Right atrium auricular region (tissue), 2 donors: Measurements from ENCODE around the gene MRPL19. TPM values are rescaled to one million over a fixed set of nuclear protein-coding genes. Genes with fewer than 3 reads are reported as not detected.

ENCODE experiments used
- DNase-seq: peaks from one replicate; pipeline ENCODE4 v3.0.0-alpha.2; 2019; ENCODE audit warnings: low spot score
- H3K27ac ChIP-seq, 2 donors: fragments of 200-600 bp; sonication (generic); 1 replicate in 1 of 2; 2 replicates in 1 of 2; pipeline ENCODE4 v1.5.1; 2016 to 2019
- H3K27me3 ChIP-seq, 2 donors: fragments of 200-600 bp; sonication (generic); one replicate each; pipeline versions ENCODE4 v1.5.1 to v1.6.0; 2017 to 2019
- H3K36me3 ChIP-seq: fragments of 200-600 bp; sonication (generic); one replicate; pipeline ENCODE4 v1.5.1; 2016
- H3K4me1 ChIP-seq, 2 donors: fragments of 200-600 bp; sonication (generic); one replicate each; pipeline versions ENCODE4 v1.5.1 to v1.6.0; 2017 to 2019
- H3K4me3 ChIP-seq, 2 donors: fragments of 200-600 bp; sonication (generic); 1 replicate in 1 of 2; 2 replicates in 1 of 2; pipeline ENCODE4 v1.5.1; 2017 to 2019; ENCODE audit warnings: mild to moderate bottlenecking in 1 of 2, moderate library complexity in 1 of 2
- H3K9me3 ChIP-seq, 2 donors: fragments of 200-600 bp; sonication (generic); one replicate each; pipeline ENCODE4 v1.5.1; 2019
- total RNA-seq, 2 donors: library from RNA; depleted of rRNA; stranded (reverse); fragments of >200 nt; gene quantifications; one replicate each; pipeline ENCODE4 v1.1.0, GENCODE V29; 2016
- TF ChIP-seq, protein P1 (sequence below), 2 donors: fragments of 200-600 bp; sonication (generic); IDR thresholded peaks; one replicate each; pipeline ENCODE4 v1.5.1; 2019; ENCODE audit warnings: antibody characterized with exemption in 2 of 2

The MRPL19 gene
- total RNA-seq, 2 donors from 2014 or later, result 17.3 to 51.8 TPM

DNA sequence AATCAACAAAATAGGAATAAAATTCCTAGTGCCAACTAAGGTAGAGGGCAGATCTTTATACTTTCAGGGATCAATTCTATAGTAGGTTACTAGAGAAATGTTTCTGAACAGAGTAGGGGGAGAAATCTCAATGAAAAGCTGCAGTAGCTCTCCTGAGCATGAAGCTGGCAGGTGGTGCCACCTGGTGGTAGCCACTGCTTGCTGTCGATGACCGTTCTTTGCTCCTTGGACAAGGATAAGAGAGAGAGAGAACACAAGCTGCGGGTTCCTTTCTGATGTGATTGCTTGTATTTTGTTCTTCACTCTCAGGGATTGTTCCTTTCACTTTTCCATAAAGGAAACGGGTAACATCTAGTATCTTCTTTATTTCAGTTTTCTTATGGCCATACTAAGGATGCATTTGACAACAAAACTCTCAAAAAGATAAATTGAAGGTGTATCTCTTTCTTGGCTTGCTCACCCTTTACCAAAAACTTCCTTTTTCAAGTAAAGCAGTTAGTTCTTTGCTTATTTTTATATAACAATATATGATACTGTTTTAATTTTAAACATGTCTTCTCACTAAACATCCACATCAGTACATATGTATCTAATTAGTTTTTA, 18.6 kb upstream of the MRPL19 start:
- TF ChIP-seq, protein P1, sequence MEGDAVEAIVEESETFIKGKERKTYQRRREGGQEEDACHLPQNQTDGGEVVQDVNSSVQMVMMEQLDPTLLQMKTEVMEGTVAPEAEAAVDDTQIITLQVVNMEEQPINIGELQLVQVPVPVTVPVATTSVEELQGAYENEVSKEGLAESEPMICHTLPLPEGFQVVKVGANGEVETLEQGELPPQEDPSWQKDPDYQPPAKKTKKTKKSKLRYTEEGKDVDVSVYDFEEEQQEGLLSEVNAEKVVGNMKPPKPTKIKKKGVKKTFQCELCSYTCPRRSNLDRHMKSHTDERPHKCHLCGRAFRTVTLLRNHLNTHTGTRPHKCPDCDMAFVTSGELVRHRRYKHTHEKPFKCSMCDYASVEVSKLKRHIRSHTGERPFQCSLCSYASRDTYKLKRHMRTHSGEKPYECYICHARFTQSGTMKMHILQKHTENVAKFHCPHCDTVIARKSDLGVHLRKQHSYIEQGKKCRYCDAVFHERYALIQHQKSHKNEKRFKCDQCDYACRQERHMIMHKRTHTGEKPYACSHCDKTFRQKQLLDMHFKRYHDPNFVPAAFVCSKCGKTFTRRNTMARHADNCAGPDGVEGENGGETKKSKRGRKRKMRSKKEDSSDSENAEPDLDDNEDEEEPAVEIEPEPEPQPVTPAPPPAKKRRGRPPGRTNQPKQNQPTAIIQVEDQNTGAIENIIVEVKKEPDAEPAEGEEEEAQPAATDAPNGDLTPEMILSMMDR (IDR thresholded peaks at IDR 0.05), result peak; percentile 65 to 84
- Histone ChIP-seq H3K27me3 (no peaks in the 10 kb centered on the region), H3K36me3 (no peaks in the 10 kb centered on the region), H3K4me1 (peaks cover 0 to 4% of the 10 kb centered on the region in 2 donors), H3K4me3 (no peak overlapping the region), H3K9me3 (no peaks in the 10 kb centered on the region), H3K27ac (no peak overlapping the region)
- DNase-seq, result no peak

DNA sequence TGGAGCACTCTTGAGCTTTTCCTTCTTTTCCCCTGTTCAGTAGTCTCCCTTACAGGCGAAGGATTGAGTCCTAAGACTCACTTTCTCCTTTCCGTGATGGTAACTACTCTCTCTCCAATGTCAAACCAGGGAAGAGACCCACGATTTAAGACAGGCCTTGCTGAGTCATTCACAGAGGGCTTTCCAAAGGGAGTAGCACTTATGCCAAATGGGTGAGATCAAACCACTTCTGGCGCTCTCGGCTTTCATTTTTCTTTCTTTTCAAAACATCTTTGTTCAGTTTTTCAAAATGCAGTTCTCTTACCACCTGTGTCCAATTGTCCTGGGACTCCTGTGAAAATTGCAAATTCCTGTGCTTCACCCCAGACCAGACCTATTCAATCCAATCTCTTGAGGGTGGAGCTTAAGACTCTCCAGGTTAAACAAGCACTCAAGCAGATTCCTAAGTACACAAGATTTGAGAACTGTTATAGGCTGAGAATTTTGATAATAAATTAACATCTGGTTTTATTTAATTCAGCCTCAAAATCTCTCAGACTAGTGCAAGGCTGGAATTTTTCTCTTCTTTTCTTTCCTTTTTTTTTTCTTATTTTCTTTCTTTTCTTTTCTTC, 14.4 kb upstream of the MRPL19 start:
- Histone ChIP-seq H3K27ac (no peak overlapping the region), H3K9me3 (no peaks in the 10 kb centered on the region)
- TF ChIP-seq, protein P1 (IDR thresholded peaks at IDR 0.05), result no peak

DNA sequence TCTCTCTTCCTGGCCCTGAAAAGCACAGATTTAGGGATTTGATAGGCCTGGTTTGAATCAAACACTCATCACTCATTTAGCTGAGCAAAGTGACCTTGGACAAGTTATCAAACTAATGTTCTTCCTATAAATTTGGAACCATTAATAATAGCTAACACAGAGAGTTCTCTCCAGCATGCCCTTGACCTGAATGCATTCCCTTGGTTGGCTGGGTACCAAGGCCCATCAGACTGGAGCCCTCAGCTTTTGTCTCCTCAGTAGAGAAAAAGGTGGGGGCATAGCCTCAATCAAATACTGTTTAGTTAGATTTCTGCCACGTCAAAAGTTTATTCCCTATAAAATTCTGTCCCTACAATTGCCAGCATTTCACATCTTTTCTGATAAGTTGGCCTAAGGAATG, 13.8 kb upstream of the MRPL19 start:
- no peaks in the 10 kb centered on the region for H3K36me3 ChIP-seq
- no peak for DNase-seq
- H3K27me3 ChIP-seq, result no peaks in the 10 kb centered on the region
- H3K9me3 ChIP-seq, result no peaks in the 10 kb centered on the region
- H3K4me3 ChIP-seq, result no peak overlapping the region
- TF ChIP-seq, protein P1 (IDR thresholded peaks at IDR 0.05), result no peak
- H3K4me1 ChIP-seq, result peaks cover 0 to 4% of the 10 kb centered on the region in 2 donors
- no peak overlapping the region for H3K27ac ChIP-seq

More for the DNA sequence above, 14.4 kb upstream of the MRPL19 start:
- no peaks in the 10 kb centered on the region for H3K36me3 ChIP-seq
- no peak for DNase-seq
- H3K27me3 ChIP-seq, result no peaks in the 10 kb centered on the region
- peaks cover 0 to 4% of the 10 kb centered on the region in 2 donors for H3K4me1 ChIP-seq
- H3K4me3 ChIP-seq, result no peak overlapping the region

DNA sequence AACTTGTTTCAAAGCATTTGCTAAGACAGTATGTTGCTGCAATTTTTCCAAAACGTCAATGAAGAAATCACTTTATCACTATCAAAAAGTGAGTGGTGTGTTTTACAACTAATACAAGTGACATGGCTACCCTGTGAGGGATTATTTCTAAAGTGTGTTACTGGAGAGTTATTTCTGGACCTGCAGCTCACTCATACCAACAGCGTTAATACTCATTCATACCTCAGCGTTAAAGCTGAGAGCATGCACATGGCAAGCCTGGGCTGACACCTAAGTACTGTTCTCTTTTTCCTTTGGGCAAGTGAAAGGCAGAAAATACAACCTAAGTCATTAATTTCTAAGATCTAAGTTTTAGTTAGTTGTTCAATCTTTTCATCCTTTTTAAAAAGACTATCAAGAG, 13.0 kb upstream of the MRPL19 start:
- no peak for DNase-seq
- H3K27ac ChIP-seq, result no peak overlapping the region
- H3K4me1 ChIP-seq, result peaks cover 0 to 4% of the 10 kb centered on the region in 2 donors
- no peak overlapping the region for H3K4me3 ChIP-seq
- no peaks in the 10 kb centered on the region for H3K27me3 ChIP-seq
- TF ChIP-seq, protein P1 (IDR thresholded peaks at IDR 0.05), result no peak
- H3K9me3 ChIP-seq, result no peaks in the 10 kb centered on the region
- H3K36me3 ChIP-seq, result no peaks in the 10 kb centered on the region

DNA sequence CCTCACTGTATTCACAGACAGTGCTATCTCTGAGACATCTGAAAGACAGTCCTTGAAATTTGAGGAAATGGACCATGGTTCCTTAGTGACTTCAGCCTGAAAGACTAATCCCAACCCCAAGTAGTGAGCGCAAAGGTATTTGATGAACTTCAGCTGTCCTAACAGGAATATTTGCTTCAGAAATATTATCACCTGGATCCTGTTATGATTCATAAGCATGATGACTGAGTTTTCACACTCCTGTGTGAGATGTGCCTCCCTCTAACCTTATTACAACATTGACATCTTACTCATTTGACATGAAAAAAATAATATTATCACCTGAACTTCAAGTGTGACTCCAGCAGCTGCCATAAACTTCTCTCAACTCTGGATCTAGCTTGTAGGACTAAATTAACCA, 11.6 kb upstream of the MRPL19 start:
- Histone ChIP-seq H3K27me3 (no peaks in the 10 kb centered on the region), H3K27ac (no peak overlapping the region), H3K4me1 (peaks cover 0 to 4% of the 10 kb centered on the region in 2 donors), H3K9me3 (no peaks in the 10 kb centered on the region), H3K36me3 (no peaks in the 10 kb centered on the region), H3K4me3 (no peak overlapping the region)
- no peak for DNase-seq
- TF ChIP-seq, protein P1 (IDR thresholded peaks at IDR 0.05), result no peak
